ENCODE data around the gene MDH1.

DNA sequence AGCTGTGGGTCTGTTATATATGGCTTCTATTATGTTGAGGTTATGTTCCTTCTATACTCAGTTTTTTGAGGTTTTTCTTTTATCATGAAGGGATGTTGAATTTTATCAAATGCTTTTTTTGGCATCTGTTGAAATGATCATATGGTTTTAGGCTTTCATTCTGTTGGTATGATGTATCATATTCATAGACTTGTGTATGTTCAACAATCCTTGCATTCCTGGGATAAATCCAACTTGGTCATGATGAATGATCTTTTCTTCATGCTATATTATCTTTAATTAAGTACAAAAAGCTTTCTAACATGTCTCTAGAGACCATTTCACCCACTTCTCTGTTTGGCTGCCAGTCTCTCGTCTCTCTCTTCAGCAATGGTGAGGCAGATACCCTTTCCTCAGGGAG lies 54.2 kb downstream of the MDH1 start:
- TF ChIP-seq REST (IDR thresholded peaks at IDR 0.05; ENCODE audit: low read depth) (no peak), FOXM1 (IDR thresholded peaks at IDR 0.05; ENCODE audit: borderline replicate concordance, low read depth) (no peak)
